ENCODE data around the gene ANKMY2.

- no peak for TF ChIP-seq POLR2AphosphoS5 (IDR thresholded peaks at IDR 0.05; ENCODE audit: borderline replicate concordance, low read depth, low read length)
- TF ChIP-seq EZH2 (IDR thresholded peaks at IDR 0.05) = no peak
- no peak for TF ChIP-seq FOXP2 (optimal IDR thresholded peaks at IDR 0.05; ENCODE audit: control extremely low read depth, extremely low read length, insufficient read depth)
Measured at GRCh38 chr7:16587129-16587528, 58.4 kb downstream of the ANKMY2 start.
